HEK293 (cell line): ENCODE data around the gene MEGF6.

Source experiments
- CTCF ChIA-PET: fragments of 350-600 bp; formaldehyde crosslinking; extraction: SDS; loops from one replicate; lab custom pipeline; 2021; ENCODE audit warnings: antibody characterized with exemption; lab: Yijun Ruan, JAX
- POLR2A ChIA-PET: fragments of 300-600 bp; formaldehyde crosslinking; extraction: SDS; loops from one replicate; lab custom pipeline; 2020; ENCODE audit warnings: antibody characterized with exemption, inconsistent platforms; lab: Yijun Ruan, JAX
- H3K27ac ChIP-seq: fragments of 200-500 bp; sonication (Bioruptor generic); 2 replicates; pipeline ENCODE4 v1.5.1; 2014; ENCODE audit warnings: low read depth, low read length, control low read depth, inconsistent platforms; ENCODE audit errors: extremely low read depth
- H3K36me3 ChIP-seq, 2 experiments: fragments of 200-500 bp in 1 of 2; sonication (Bioruptor generic) in 1 of 2; 1 replicate in 1 of 2; 2 replicates in 1 of 2; pipeline ENCODE4 v1.5.1; 2014 to 2017; ENCODE audit warnings: inconsistent platforms in 2 of 2, low read length in 2 of 2; ENCODE audit not compliant: control insufficient read depth in 2 of 2, insufficient read depth in 1 of 2
- H3K4me1 ChIP-seq: fragments of 200-500 bp; sonication (Bioruptor generic); 2 replicates; pipeline ENCODE4 v1.5.1; 2014; ENCODE audit warnings: mild to moderate bottlenecking, low read length, inconsistent platforms; ENCODE audit not compliant: control insufficient read depth, insufficient read depth
- H3K4me3 ChIP-seq: 2 replicates; pipeline ENCODE4 v1.5.1; 2011; ENCODE audit warnings: low read depth, mild to moderate bottlenecking, control low read depth, low read length, moderate library complexity
- H3K9me3 ChIP-seq: fragments of 200-500 bp; sonication (Bioruptor generic); 2 replicates; pipeline ENCODE4 v1.5.1; 2014; ENCODE audit warnings: low read depth, low read length, inconsistent platforms; ENCODE audit not compliant: control insufficient read depth, insufficient read depth
- KLF16 ChIP-seq: fragments of 450-650 bp; formaldehyde crosslinking; IDR thresholded peaks from 2 replicates; pipeline ENCODE4 v1.5.1; 2017; ENCODE audit warnings: missing biosample characterization, missing genetic modification characterization
- KLF9 ChIP-seq: fragments of 450-650 bp; formaldehyde crosslinking; IDR thresholded peaks from 2 replicates; pipeline ENCODE4 v1.5.1; 2016; ENCODE audit warnings: missing biosample characterization, missing genetic modification characterization, low read depth
- ZBTB21 ChIP-seq: fragments of 450-650 bp; formaldehyde crosslinking; IDR thresholded peaks from 2 replicates; pipeline ENCODE4 v1.5.1; 2017; ENCODE audit warnings: missing biosample characterization, missing genetic modification characterization
- ZNF174 ChIP-seq: fragments of 450-650 bp; formaldehyde crosslinking; IDR thresholded peaks from 2 replicates; pipeline ENCODE4 v1.5.0; 2017; ENCODE audit warnings: missing biosample characterization, mild to moderate bottlenecking, missing genetic modification characterization
- ZNF223 ChIP-seq: fragments of 450-650 bp; formaldehyde crosslinking; IDR thresholded peaks from 2 replicates; pipeline ENCODE4 v1.5.1; 2016; ENCODE audit warnings: missing biosample characterization, missing genetic modification characterization
- ZNF341 ChIP-seq: fragments of 450-650 bp; formaldehyde crosslinking; IDR thresholded peaks from 2 replicates; pipeline ENCODE4; 2016; ENCODE audit warnings: low read depth, missing biosample characterization, missing genetic modification characterization
- ZNF514 ChIP-seq: fragments of 450-650 bp; formaldehyde crosslinking; IDR thresholded peaks from 2 replicates; pipeline ENCODE4 v1.5.1; 2016; ENCODE audit warnings: missing biosample characterization, missing genetic modification characterization
- ZNF544 ChIP-seq: fragments of 450-650 bp; formaldehyde crosslinking; IDR thresholded peaks from 2 replicates; pipeline ENCODE4 v1.5.0; 2017; ENCODE audit warnings: missing biosample characterization, missing genetic modification characterization
- ZNF785 ChIP-seq: fragments of 450-650 bp; formaldehyde crosslinking; IDR thresholded peaks from 2 replicates; pipeline ENCODE4 v1.5.1; 2016; ENCODE audit warnings: missing biosample characterization, missing genetic modification characterization
- ZSCAN30 ChIP-seq: fragments of 450-650 bp; IDR thresholded peaks from 2 replicates; pipeline ENCODE4 v1.5.1; 2018; ENCODE audit warnings: missing biosample characterization, mild to moderate bottlenecking, missing genetic modification characterization, moderate library complexity
- TF ChIP-seq, protein P1 (sequence below): fragments of 450-650 bp; formaldehyde crosslinking; IDR thresholded peaks from 2 replicates; pipeline ENCODE4 v1.5.1; 2016; ENCODE audit warnings: missing biosample characterization, missing genetic modification characterization
- TF ChIP-seq, protein P2 (sequence below): fragments of 450-650 bp; formaldehyde crosslinking; IDR thresholded peaks from 2 replicates; pipeline ENCODE4 v1.5.1; 2016; ENCODE audit warnings: missing biosample characterization, missing genetic modification characterization
- TF ChIP-seq, protein P3 (sequence below): fragments of 450-650 bp; formaldehyde crosslinking; IDR thresholded peaks from 2 replicates; pipeline ENCODE4 v1.5.1; 2016; ENCODE audit warnings: missing biosample characterization, missing genetic modification characterization
- TF ChIP-seq, protein P4 (sequence below): fragments of 450-650 bp; formaldehyde crosslinking; IDR thresholded peaks from 2 replicates; pipeline ENCODE4 v1.5.1; 2016; ENCODE audit warnings: missing biosample characterization, missing genetic modification characterization
- TF ChIP-seq, protein P5 (sequence below): fragments of 450-650 bp; formaldehyde crosslinking; IDR thresholded peaks from 2 replicates; pipeline ENCODE4 v1.5.1; 2017; ENCODE audit warnings: missing biosample characterization, missing genetic modification characterization
- TF ChIP-seq, protein P6 (sequence below): fragments of 450-650 bp; formaldehyde crosslinking; IDR thresholded peaks from 2 replicates; pipeline ENCODE4 v1.5.1; 2017; ENCODE audit warnings: missing biosample characterization, missing genetic modification characterization

Gene MEGF6

DNA sequence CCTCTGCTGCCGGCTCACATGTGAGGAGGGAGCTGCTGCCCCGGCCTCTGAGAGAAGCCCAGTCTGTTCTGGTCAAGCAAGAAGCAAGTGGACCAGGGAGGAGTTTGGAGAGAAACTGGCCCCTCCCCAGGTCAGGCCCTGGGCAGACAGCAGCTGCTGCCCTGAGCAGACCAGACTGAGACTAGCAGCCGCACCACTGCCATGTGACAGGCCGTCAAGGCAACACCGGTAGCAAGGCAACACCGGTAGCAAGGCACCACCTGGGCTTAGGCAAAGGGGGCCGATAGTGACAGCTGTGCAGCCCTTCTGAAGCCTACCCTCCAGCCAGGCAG is 106.5 kb downstream of the MEGF6 start:
- ChIA-PET POLR2A (no interaction called here), CTCF (no interaction called here)
- H3K4me1 ChIP-seq, result no peaks in the 10 kb centered on the region
- H3K36me3 ChIP-seq, result no peaks in the 10 kb centered on the region
- no peaks in the 10 kb centered on the region for H3K9me3 ChIP-seq
- no peak overlapping the region for H3K4me3 ChIP-seq
- no peak for TF ChIP-seq ZNF174
- TF ChIP-seq, protein P1, sequence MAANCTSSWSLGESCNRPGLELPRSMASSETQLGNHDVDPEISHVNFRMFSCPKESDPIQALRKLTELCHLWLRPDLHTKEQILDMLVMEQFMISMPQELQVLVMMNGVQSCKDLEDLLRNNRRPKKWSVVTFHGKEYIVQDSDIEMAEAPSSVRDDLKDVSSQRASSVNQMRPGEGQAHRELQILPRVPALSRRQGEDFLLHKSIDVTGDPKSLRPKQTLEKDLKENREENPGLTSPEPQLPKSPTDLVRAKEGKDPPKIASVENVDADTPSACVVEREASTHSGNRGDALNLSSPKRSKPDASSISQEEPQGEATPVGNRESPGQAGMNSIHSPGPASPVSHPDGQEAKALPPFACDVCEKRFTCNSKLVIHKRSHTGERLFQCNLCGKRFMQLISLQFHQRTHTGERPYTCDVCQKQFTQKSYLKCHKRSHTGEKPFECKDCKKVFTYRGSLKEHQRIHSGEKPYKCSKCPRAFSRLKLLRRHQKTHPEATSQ (tag by site-specific recombination), result no peak
- TF ChIP-seq ZNF544 (tag by site-specific recombination), result no peak
- TF ChIP-seq KLF16, result no peak
- TF ChIP-seq, protein P2, sequence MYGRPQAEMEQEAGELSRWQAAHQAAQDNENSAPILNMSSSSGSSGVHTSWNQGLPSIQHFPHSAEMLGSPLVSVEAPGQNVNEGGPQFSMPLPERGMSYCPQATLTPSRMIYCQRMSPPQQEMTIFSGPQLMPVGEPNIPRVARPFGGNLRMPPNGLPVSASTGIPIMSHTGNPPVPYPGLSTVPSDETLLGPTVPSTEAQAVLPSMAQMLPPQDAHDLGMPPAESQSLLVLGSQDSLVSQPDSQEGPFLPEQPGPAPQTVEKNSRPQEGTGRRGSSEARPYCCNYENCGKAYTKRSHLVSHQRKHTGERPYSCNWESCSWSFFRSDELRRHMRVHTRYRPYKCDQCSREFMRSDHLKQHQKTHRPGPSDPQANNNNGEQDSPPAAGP, result no peak
- TF ChIP-seq, protein P3, sequence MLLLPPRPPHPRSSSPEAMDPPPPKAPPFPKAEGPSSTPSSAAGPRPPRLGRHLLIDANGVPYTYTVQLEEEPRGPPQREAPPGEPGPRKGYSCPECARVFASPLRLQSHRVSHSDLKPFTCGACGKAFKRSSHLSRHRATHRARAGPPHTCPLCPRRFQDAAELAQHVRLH (tag by site-specific recombination), result no peak
- TF ChIP-seq, protein P4, sequence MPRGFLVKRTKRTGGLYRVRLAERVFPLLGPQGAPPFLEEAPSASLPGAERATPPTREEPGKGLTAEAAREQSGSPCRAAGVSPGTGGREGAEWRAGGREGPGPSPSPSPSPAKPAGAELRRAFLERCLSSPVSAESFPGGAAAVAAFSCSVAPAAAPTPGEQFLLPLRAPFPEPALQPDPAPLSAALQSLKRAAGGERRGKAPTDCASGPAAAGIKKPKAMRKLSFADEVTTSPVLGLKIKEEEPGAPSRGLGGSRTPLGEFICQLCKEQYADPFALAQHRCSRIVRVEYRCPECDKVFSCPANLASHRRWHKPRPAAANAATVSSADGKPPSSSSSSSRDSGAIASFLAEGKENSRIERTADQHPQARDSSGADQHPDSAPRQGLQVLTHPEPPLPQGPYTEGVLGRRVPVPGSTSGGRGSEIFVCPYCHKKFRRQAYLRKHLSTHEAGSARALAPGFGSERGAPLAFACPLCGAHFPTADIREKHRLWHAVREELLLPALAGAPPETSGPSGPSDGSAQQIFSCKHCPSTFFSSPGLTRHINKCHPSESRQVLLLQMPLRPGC (tag by site-specific recombination), result no peak
- TF ChIP-seq, protein P5, sequence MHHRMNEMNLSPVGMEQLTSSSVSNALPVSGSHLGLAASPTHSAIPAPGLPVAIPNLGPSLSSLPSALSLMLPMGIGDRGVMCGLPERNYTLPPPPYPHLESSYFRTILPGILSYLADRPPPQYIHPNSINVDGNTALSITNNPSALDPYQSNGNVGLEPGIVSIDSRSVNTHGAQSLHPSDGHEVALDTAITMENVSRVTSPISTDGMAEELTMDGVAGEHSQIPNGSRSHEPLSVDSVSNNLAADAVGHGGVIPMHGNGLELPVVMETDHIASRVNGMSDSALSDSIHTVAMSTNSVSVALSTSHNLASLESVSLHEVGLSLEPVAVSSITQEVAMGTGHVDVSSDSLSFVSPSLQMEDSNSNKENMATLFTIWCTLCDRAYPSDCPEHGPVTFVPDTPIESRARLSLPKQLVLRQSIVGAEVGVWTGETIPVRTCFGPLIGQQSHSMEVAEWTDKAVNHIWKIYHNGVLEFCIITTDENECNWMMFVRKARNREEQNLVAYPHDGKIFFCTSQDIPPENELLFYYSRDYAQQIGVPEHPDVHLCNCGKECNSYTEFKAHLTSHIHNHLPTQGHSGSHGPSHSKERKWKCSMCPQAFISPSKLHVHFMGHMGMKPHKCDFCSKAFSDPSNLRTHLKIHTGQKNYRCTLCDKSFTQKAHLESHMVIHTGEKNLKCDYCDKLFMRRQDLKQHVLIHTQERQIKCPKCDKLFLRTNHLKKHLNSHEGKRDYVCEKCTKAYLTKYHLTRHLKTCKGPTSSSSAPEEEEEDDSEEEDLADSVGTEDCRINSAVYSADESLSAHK (tag by site-specific recombination), result no peak
- no peak for TF ChIP-seq KLF9
- no peak overlapping the region for H3K27ac ChIP-seq

DNA sequence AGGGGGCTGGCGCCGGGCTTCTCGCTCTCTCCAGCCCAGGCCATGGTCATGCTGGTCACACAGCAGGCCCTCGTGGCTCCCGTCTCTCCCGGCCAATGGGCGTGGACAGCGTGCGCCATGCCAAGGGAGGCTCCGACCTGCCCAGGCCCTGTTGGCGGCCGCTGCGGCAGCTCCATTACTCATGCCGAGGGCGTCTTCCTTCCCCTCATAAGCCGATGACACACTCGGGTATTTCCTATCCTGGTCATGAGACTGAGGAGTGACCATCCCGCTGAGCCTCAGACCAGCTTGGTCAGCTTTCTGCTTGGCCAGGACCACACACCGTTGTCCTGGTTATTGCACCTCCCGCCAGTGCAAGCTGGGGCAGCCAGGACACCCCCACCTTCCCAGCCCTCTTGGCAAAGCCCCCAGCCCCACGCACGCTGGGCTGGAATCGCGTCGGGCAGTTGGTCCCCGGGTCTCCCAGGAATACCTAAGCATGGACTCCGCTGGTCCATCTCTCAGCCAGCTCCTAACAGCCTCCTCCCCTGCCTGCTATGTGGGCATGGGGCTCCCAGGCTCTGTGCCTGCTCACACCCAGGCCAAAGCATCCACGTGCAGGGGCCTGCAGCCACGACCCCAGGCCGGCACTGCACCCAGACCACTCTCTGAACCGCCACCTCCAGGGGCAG is 107.0 kb downstream of the MEGF6 start:
- H3K9me3 ChIP-seq, result no peaks in the 10 kb centered on the region
- no peaks in the 10 kb centered on the region for H3K36me3 ChIP-seq
- H3K27ac ChIP-seq, result no peak overlapping the region
- ChIA-PET POLR2A (no interaction called here), CTCF (interaction anchor here (0.5 to 1.2 kb wide), 4 partner anchors 14 to 117 kb away, joined by 3 read pairs; no protein-coding TSS in a partner anchor)
- TF ChIP-seq, protein P2, result 0 out of 2 replicates have a peak, but pooled peaks have one; percentile 45
- no peak for TF ChIP-seq ZNF223 (tag by site-specific recombination)
- H3K4me3 ChIP-seq, result no peak overlapping the region
- H3K4me1 ChIP-seq, result no peaks in the 10 kb centered on the region

DNA sequence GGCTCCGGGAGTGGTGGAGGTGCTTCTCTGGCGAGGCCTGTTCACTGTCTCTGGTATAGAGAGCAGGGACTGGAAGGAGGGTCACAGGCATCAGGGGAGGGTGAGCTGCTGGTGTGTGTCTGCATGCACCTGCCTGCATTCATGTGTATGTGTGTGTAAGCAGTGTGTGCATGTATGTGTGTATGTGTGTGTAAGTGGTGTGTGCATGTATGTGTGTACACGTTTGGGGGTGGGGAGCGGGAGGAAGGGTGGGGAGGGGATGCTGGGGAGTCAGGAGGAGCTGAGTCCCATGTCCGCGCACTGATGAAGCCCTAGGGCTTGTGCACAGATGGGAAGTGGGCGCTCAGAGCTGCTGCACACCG is 107.8 kb downstream of the MEGF6 start:
- CTCF ChIA-PET, result interaction anchor here (0.5 to 1.2 kb wide), 3 partner anchors 15 to 117 kb away, joined by 3 read pairs; no protein-coding TSS in a partner anchor
- H3K27ac ChIP-seq, result no peak overlapping the region
- TF ChIP-seq, protein P6, sequence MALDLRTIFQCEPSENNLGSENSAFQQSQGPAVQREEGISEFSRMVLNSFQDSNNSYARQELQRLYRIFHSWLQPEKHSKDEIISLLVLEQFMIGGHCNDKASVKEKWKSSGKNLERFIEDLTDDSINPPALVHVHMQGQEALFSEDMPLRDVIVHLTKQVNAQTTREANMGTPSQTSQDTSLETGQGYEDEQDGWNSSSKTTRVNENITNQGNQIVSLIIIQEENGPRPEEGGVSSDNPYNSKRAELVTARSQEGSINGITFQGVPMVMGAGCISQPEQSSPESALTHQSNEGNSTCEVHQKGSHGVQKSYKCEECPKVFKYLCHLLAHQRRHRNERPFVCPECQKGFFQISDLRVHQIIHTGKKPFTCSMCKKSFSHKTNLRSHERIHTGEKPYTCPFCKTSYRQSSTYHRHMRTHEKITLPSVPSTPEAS (tag by site-specific recombination), result peak; percentile 80
- TF ChIP-seq ZNF341 (tag by site-specific recombination), result no peak
- no peak for TF ChIP-seq ZNF785 (tag by site-specific recombination)
- TF ChIP-seq ZNF514, result no peak
- TF ChIP-seq ZSCAN30 (tag by site-specific recombination), result no peak
- TF ChIP-seq ZBTB21 (tag by site-specific recombination), result no peak
- no peaks in the 10 kb centered on the region for H3K36me3 ChIP-seq
- H3K4me3 ChIP-seq, result no peak overlapping the region
- H3K4me1 ChIP-seq, result no peaks in the 10 kb centered on the region
- POLR2A ChIA-PET, result no interaction called here
- no peaks in the 10 kb centered on the region for H3K9me3 ChIP-seq
